K562 (cell line): ENCODE data around the gene PUSL1. TPM values are rescaled to one million over a fixed set of nuclear protein-coding genes. Genes with fewer than 3 reads are reported as not detected.

ENCODE experiments used
- ATAC-seq: fragments of 200-7000 bp; cut with Tn5 transposase; 3 replicates; pipeline ENCODE4 v1.9.1; 2020; ENCODE audit warnings: moderate library complexity
- BruUV-seq: library from RNA; stranded (reverse); fragments of 400-500 nt; replicated peaks from 2 replicates; lab custom pipeline; 2021; lab: Mats Ljungman, UMichigan
- CTCF ChIA-PET: fragments of 300-600 bp; formaldehyde crosslinking; extraction: SDS; loops from one replicate; lab custom pipeline; 2021; ENCODE audit warnings: low intra/inter-chr PET ratio; lab: Yijun Ruan, JAX
- POLR2A ChIA-PET: fragments of 300-600, 350-650 bp; sonication (Branson Sonifier 250); formaldehyde crosslinking; extraction: SDS; loops from one replicate; lab custom pipeline; 2021; ENCODE audit warnings: antibody characterized with exemption, inconsistent platforms; lab: Yijun Ruan, JAX
- DNase-seq, 4 experiments: peaks; one replicate each; pipeline versions ENCODE4 v3.0.0 to v3.0.0-alpha.2; 2011 to 2018; ENCODE audit warnings: low spot score in 3 of 4, mixed read lengths in 3 of 4; ENCODE audit errors: extremely low read depth in 1 of 4
- FAIRE-seq: peaks from 2 replicates; lab custom pipeline; 2011; peaks lifted over from hg19 to GRCh38; lab: Jason Lieb, UNC
- H2AFZ ChIP-seq: 2 replicates; pipeline ENCODE4 v1.6.0; 2011; ENCODE audit warnings: low read depth, low read length, control low read depth, inconsistent platforms
- H3K27ac ChIP-seq: fragments of 200-600 bp; 3 replicates; pipeline ENCODE4 v1.8.0; 2011; ENCODE audit warnings: low read depth, mild to moderate bottlenecking, control low read depth, inconsistent platforms, low read length, moderate library complexity, mixed read lengths; ENCODE audit errors: extremely low read depth
- H3K27me3 ChIP-seq, 2 experiments: fragments of 300-600 bp in 1 of 2; 2 replicates in 1 of 2; 3 replicates in 1 of 2; pipeline versions ENCODE4 v1.6.0 to v1.8.0; 2011; ENCODE audit warnings: inconsistent platforms in 2 of 2, low read length in 2 of 2, mild to moderate bottlenecking in 1 of 2, mixed read lengths in 1 of 2, moderate library complexity in 1 of 2; ENCODE audit not compliant: control insufficient read depth in 2 of 2, insufficient read depth in 2 of 2
- H3K36me3 ChIP-seq: fragments of 300-600 bp; 3 replicates; pipeline ENCODE4 v1.8.0; 2011; ENCODE audit warnings: mild to moderate bottlenecking, low read length, inconsistent platforms; ENCODE audit not compliant: control insufficient read depth, insufficient read depth
- H3K4me1 ChIP-seq, 2 experiments: fragments of 200-600 bp in 1 of 2; replicated peaks in 1 of 2; 2 replicates in 1 of 2; 3 replicates in 1 of 2; pipeline versions ENCODE4 v1.5.1 to v1.8.0; 2011; ENCODE audit warnings: inconsistent platforms in 2 of 2, low read length in 2 of 2, mild to moderate bottlenecking in 1 of 2, mixed read lengths in 1 of 2, moderate library complexity in 1 of 2; ENCODE audit not compliant: control insufficient read depth in 2 of 2, insufficient read depth in 2 of 2
- H3K4me2 ChIP-seq: 2 replicates; pipeline ENCODE4 v1.6.1; 2011; ENCODE audit warnings: low read length, control low read depth, inconsistent platforms, mixed read lengths; ENCODE audit not compliant: insufficient read depth
- H3K4me3 ChIP-seq: fragments of 200-600 bp; sonication (generic), shearing (Covaris generic); 2 replicates; pipeline ENCODE4 v1.5.1; 2016; ENCODE audit warnings: control low read depth, inconsistent platforms
- H3K79me2 ChIP-seq: fragments of 200-600 bp; 3 replicates; pipeline ENCODE4 v1.8.0; 2011; ENCODE audit warnings: low read length, inconsistent platforms; ENCODE audit not compliant: control insufficient read depth, insufficient read depth
- H3K9ac ChIP-seq, 2 experiments: 2 replicates each; pipeline versions ENCODE4 v1.6.0 to v1.6.1; 2011; ENCODE audit warnings: low read depth in 2 of 2, low read length in 2 of 2, control low read depth in 1 of 2, inconsistent platforms in 1 of 2, mild to moderate bottlenecking in 1 of 2, mixed read lengths in 1 of 2; ENCODE audit not compliant: insufficient read depth in 1 of 2
- H3K9me1 ChIP-seq: one replicate; pipeline ENCODE4 v1.6.0; 2011; ENCODE audit warnings: inconsistent platforms, mild to moderate bottlenecking, low read length, moderate library complexity; ENCODE audit not compliant: control insufficient read depth, insufficient read depth
- H3K9me3 ChIP-seq: replicated peaks from 2 replicates; pipeline ENCODE4 v1.5.1; 2011; ENCODE audit warnings: low read depth, low read length, inconsistent platforms; ENCODE audit not compliant: control insufficient read depth, insufficient read depth
- H4K20me1 ChIP-seq: replicated peaks from 2 replicates; pipeline ENCODE4 v1.6.1; 2011; ENCODE audit warnings: low read length, inconsistent platforms, mixed read lengths; ENCODE audit not compliant: control insufficient read depth, insufficient read depth
- DPF2 ChIP-seq: fragments of 450-650 bp; IDR thresholded peaks from 2 replicates; pipeline ENCODE4 v1.6.1; 2016
- HNRNPL ChIP-seq: fragments of 200-400 bp; formaldehyde crosslinking; IDR thresholded peaks from 2 replicates; pipeline ENCODE4 v1.6.1; 2017; ENCODE audit warnings: low read depth, mild to moderate bottlenecking, low read length
- JUN ChIP-seq, 2 experiments: sonication (generic) in 1 of 2; formaldehyde crosslinking in 1 of 2; IDR thresholded peaks; 2 replicates each; pipeline versions ENCODE4 v1.6.1 to v1.8.0; 2012 to 2022; ENCODE audit warnings: borderline replicate concordance in 2 of 2, mild to moderate bottlenecking in 2 of 2, improper control_type of control experiment in 1 of 2, low read depth in 1 of 2, low read length in 1 of 2, missing genetic modification reagents in 1 of 2
- MCM5 ChIP-seq: fragments of 450-650 bp; IDR thresholded peaks from 2 replicates; pipeline ENCODE4 v1.6.1; 2016; ENCODE audit warnings: low read depth
- UBTF ChIP-seq, 2 experiments: IDR thresholded peaks; 2 replicates each; pipeline ENCODE4 v1.6.1; 2012; ENCODE audit warnings: improper control_type of control experiment in 2 of 2, low read depth in 2 of 2, low read length in 2 of 2, borderline replicate concordance in 1 of 2
- ZBTB2 ChIP-seq: fragments of 450-650 bp; IDR thresholded peaks from 2 replicates; pipeline ENCODE4 v1.6.1; 2016; ENCODE audit warnings: antibody characterized with exemption
- ZBTB7A ChIP-seq: IDR thresholded peaks from 2 replicates; pipeline ENCODE4 v1.6.1; 2011; ENCODE audit warnings: low read depth, mild to moderate bottlenecking, low read length, moderate library complexity, borderline replicate concordance; ENCODE audit not compliant: control insufficient read depth
- ZNF740 ChIP-seq, 3 experiments: fragments of 200-800 bp in 1 of 3; sonication (Bioruptor generic) in 1 of 3; sonication (generic) in 1 of 3; formaldehyde crosslinking in 1 of 3; IDR thresholded peaks; 2 replicates each; pipeline versions ENCODE4 v1.6.1 to v1.8.0; 2016 to 2022; ENCODE audit warnings: mild to moderate bottlenecking in 2 of 3, missing compliant biosample characterization in 2 of 3, missing genetic modification characterization in 2 of 3, missing genetic modification reagents in 1 of 3
- WGBS: fragments of 100-300 bp; shearing (Covaris generic); methylation state at CpG from one replicate; pipeline ENCODE4 v1.1.6; 2016; ENCODE audit warnings: low coverage, mixed read lengths; ENCODE audit not compliant: insufficient coverage; ENCODE audit errors: missing lambda C conversion rate; 5-methylcytosine and 5-hydroxymethylcytosine counted together
- in situ Hi-C: fragments of 300-500 bp; cut with MboI; formaldehyde crosslinking; loops from 4 replicates; pipeline ENCODE4 v1.15.0; 2018; ENCODE audit warnings: inconsistent platforms, mixed read lengths
- intact Hi-C: fragments of 100-400 bp; cut with micrococcal nuclease; formaldehyde crosslinking; loops from 2 replicates; pipeline ENCODE4 v1.14.2; 2022
- polyA plus RNA-seq, 8 experiments: library from polyadenylated mRNA; depleted of rRNA in 4 of 8; stranded (reverse) in 5 of 8; unstranded in 3 of 8; fragments of >200 nt; fragmentation: Nextera tagmentation in 2 of 8; fragmentation: Illumina TruSeq in 1 of 8; extraction: Ambion mirVana in 2 of 8; extraction: Trizol in 1 of 8; gene quantifications; 2 replicates each; pipeline versions ENCODE4 v1.2.1 to v1.2.3, GENCODE V29; 2011 to 2014; ENCODE audit warnings: inconsistent platforms in 1 of 8, missing spikeins in 1 of 8
- total RNA-seq, 7 experiments: library from RNA; depleted of rRNA in 6 of 7; stranded (reverse); fragments of >200 nt in 6 of 7; fragmentation: Illumina TruSeq in 2 of 7; extraction: Trizol in 2 of 7; gene quantifications; 2 replicates each; pipeline versions ENCODE4 v1.2.1 to v1.2.3, GENCODE V29; 2011 to 2021; ENCODE audit warnings: low replicate concordance in 1 of 7

PUSL1 gene
- total and polyA plus RNA-seq, 9 of the 15 experiments (the other 6 are each of a cell fraction or from before 2014, with no cell fraction given), result 0.62 to 86.9 (median 13.6) TPM

GRCh38 chr1:1287288-1288110, 20.9 kb upstream of the PUSL1 start:
- H3K36me3 ChIP-seq, result no peaks in the 10 kb centered on the region
- H3K27me3 ChIP-seq, result peaks cover 2 to 33% of the 10 kb centered on the region in 2 experiments; a peak in 3 of 5 replicates
- no peak overlapping the region for H2AFZ ChIP-seq
- DNase-seq (no peak), FAIRE-seq (no peak), ATAC-seq (no peak)
- TF ChIP-seq HNRNPL, result peak; percentile 48; the same call in 1 of the 2 replicates
- TF ChIP-seq MCM5, result no peak
- TF ChIP-seq DPF2, result no peak
- no peak for TF ChIP-seq JUN (IDR thresholded peaks at IDR 0.05; ENCODE audit: borderline replicate concordance, low read depth, low read length)
- TF ChIP-seq JUN (CRISPR knock-in tag; IDR thresholded peaks at IDR 0.05; ENCODE audit: borderline replicate concordance), result peak; percentile 20; the same call in 1 of the 2 replicates
- peak; percentile 13; the same call in 1 of the 2 replicates for TF ChIP-seq ZBTB7A
- no peak for TF ChIP-seq ZBTB2
- TF ChIP-seq ZNF740 (CRISPR knock-in tag; IDR thresholded peaks at IDR 0.05), result peak; percentile 27; the same call in 1 of the 2 replicates
- no peak for TF ChIP-seq ZNF740 (tag; IDR thresholded peaks at IDR 0.05)
- TF ChIP-seq UBTF (IDR thresholded peaks at IDR 0.05; ENCODE audit: borderline replicate concordance in 1 of 2, low read depth in 2 of 2, low read length in 2 of 2), result peak in 1 of 2 experiments; percentile 33; a peak in 1 of 4 replicates
- H3K9ac ChIP-seq, result peak overlapping the region in 1 of 2 experiments; percentile 68; a peak in 2 of 4 replicates
- peaks cover 0 to 72% of the 10 kb centered on the region in 2 experiments; a peak in 3 of 5 replicates for H3K4me1 ChIP-seq
- no peak overlapping the region for H3K4me2 ChIP-seq
- peaks cover 19% of the 10 kb centered on the region; the same call in 1 of the 2 replicates for H4K20me1 ChIP-seq
- H3K9me3 ChIP-seq, result no peaks in the 10 kb centered on the region
- intact Hi-C loops, result no loop called here
- H3K9me1 ChIP-seq, result peaks cover 3% of the 10 kb centered on the region
- H3K4me3 ChIP-seq, result no peak overlapping the region
- no peaks in the 10 kb centered on the region for H3K79me2 ChIP-seq
- H3K27ac ChIP-seq, result no peak overlapping the region
- POLR2A ChIA-PET, result interaction anchor here (0.5 to 2.3 kb wide), 6 partner anchors 11 to 271 kb away, joined by 3 to 6 read pairs (median 4); no protein-coding TSS in a partner anchor
- WGBS, result 32% methylated on average over 33 of the region's 46 CpGs
- in situ Hi-C loops, result no loop called here
- CTCF ChIA-PET, result no interaction called here
- BruUV-seq, result no TSS peak
